Measurements from ENCODE around the gene IAH1.

IAH1 gene

GRCh38 chr2:9474361-9475057 lies at the start of gene IAH1:
TSS of gene IAH1 (plus strand) at chr2:9474551. CDS start at chr2:9474567, 16 bp downstream.
- DNase-seq: peak; percentile 82

- no peak for DNase-seq
These were observed 45.3 kb upstream of the IAH1 start for GRCh38 chr2:9428965-9429577.

GRCh38 chr2:9430316-9431293 lies 43.7 kb upstream of the IAH1 start:
- DNase-seq: no peak

- no peak for DNase-seq
These were observed 39.9 kb upstream of the IAH1 start for GRCh38 chr2:9434489-9434888.

- DNase-seq: no peak
These were observed 34.8 kb upstream of the IAH1 start for GRCh38 chr2:9439536-9439935.

GRCh38 chr2:9440058-9440727 lies 34.2 kb upstream of the IAH1 start:
- DNase-seq: no peak

- no peak for DNase-seq
These were observed 32.8 kb upstream of the IAH1 start for GRCh38 chr2:9441556-9441955.

GRCh38 chr2:9443526-9443925 lies 30.8 kb upstream of the IAH1 start:
- DNase-seq: no peak

- no peak for DNase-seq
These were observed 29.3 kb upstream of the IAH1 start for GRCh38 chr2:9445089-9445488.

GRCh38 chr2:9451231-9451630 lies 23.1 kb upstream of the IAH1 start:
- no peak for DNase-seq

GRCh38 chr2:9460441-9461017 lies 13.8 kb upstream of the IAH1 start:
- DNase-seq: no peak

- DNase-seq: no peak
These were observed 13.3 kb upstream of the IAH1 start for GRCh38 chr2:9461079-9461478.

- no peak for DNase-seq
These were observed 12.0 kb upstream of the IAH1 start for GRCh38 chr2:9462313-9462712.

- DNase-seq: no peak
These were observed 11.3 kb upstream of the IAH1 start for GRCh38 chr2:9462886-9463697.

- no peak for DNase-seq
These were observed 10.7 kb upstream of the IAH1 start for GRCh38 chr2:9463698-9464034.

GRCh38 chr2:9465170-9465569 lies 9.2 kb upstream of the IAH1 start:
- DNase-seq: no peak

GRCh38 chr2:9466147-9466683 lies 8.1 kb upstream of the IAH1 start:
- no peak for DNase-seq

- no peak for DNase-seq
These were observed 6.7 kb upstream of the IAH1 start for GRCh38 chr2:9467687-9468086.

- no peak for DNase-seq
These were observed 3.1 kb upstream of the IAH1 start for GRCh38 chr2:9471206-9471605.

GRCh38 chr2:9472511-9472910 lies 1.8 kb upstream of the IAH1 start:
- no peak for DNase-seq

GRCh38 chr2:9473308-9473984 lies 905 bp upstream of the IAH1 start:
- peak; percentile 35 for DNase-seq
